ENCODE measurements around the gene MYO9B. TPM values are rescaled to one million over a fixed set of nuclear protein-coding genes. Genes with fewer than 3 reads are reported as not detected.

Gene MYO9B
- total RNA-seq, 1 donor from 2014 or later, result 69.4 TPM

- TF ChIP-seq, protein P1, sequence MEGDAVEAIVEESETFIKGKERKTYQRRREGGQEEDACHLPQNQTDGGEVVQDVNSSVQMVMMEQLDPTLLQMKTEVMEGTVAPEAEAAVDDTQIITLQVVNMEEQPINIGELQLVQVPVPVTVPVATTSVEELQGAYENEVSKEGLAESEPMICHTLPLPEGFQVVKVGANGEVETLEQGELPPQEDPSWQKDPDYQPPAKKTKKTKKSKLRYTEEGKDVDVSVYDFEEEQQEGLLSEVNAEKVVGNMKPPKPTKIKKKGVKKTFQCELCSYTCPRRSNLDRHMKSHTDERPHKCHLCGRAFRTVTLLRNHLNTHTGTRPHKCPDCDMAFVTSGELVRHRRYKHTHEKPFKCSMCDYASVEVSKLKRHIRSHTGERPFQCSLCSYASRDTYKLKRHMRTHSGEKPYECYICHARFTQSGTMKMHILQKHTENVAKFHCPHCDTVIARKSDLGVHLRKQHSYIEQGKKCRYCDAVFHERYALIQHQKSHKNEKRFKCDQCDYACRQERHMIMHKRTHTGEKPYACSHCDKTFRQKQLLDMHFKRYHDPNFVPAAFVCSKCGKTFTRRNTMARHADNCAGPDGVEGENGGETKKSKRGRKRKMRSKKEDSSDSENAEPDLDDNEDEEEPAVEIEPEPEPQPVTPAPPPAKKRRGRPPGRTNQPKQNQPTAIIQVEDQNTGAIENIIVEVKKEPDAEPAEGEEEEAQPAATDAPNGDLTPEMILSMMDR (IDR thresholded peaks at IDR 0.05; ENCODE audit: insufficient read depth, low read length, poor library complexity, severe bottlenecking), result no peak
- H3K27me3 ChIP-seq (ENCODE audit: control insufficient read depth, insufficient read depth, low read length), result no peaks in the 10 kb centered on the region
- no peak for DNase-seq (ENCODE audit: low read depth)
- no peak overlapping the region for H3K4me3 ChIP-seq (ENCODE audit: low read depth, low read length)
- peaks cover 8% of the 10 kb centered on the region for H3K36me3 ChIP-seq (ENCODE audit: control insufficient read depth, insufficient read depth, low read length)
Measured at GRCh38 chr19:17202713-17203112, 127.1 kb downstream of the MYO9B start.

DNA sequence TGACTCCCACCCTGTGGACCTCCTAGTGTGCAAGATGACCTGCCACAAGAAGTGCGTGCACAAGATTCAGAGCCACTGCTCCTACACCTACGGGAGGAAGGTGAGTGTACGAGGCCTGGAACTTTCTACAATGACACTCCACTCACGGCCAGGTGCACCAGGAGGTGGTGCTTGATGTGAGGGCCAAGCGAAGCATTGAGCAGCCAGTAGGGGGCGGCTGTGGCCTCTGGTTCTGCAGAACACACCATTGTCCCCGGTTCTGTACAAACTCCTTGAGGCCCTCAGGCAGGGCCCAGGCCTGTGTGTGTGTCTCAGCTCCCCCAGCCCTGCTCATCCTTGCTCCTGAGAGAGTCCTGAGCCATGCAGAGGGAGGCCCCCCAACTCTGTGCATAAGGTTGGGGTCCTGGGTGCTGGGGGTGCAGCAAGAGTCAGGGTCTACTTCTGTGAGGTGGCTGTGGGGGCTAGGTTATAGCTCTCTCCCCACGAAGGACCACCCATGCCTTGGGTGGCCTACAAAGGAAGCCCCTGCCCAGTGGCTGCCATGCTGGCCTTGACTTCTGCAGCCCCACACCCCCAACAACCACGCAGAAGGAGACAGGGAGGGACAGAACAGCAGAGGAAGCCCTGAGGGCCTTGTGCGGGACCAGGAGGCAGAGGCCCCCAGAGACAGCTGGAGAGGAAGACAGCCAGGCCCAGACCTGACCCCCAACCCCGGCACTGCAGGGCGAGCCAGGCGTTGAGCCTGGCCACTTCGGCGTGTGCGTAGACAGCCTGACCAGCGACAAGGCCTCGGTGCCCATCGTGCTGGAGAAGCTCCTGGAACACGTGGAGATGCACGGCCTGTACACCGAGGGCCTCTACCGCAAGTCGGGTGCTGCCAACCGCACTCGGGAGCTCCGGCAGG lies 129.9 kb downstream of the MYO9B start:
- Histone ChIP-seq H3K36me3 (ENCODE audit: control insufficient read depth, insufficient read depth, low read length) (peaks cover 3% of the 10 kb centered on the region), H3K27me3 (ENCODE audit: control insufficient read depth, insufficient read depth, low read length) (no peaks in the 10 kb centered on the region), H3K4me3 (ENCODE audit: low read depth, low read length) (no peak overlapping the region)
- DNase-seq (ENCODE audit: low read depth), result no peak
- TF ChIP-seq, protein P1 (IDR thresholded peaks at IDR 0.05; ENCODE audit: insufficient read depth, low read length, poor library complexity, severe bottlenecking), result peak; percentile 82

DNA sequence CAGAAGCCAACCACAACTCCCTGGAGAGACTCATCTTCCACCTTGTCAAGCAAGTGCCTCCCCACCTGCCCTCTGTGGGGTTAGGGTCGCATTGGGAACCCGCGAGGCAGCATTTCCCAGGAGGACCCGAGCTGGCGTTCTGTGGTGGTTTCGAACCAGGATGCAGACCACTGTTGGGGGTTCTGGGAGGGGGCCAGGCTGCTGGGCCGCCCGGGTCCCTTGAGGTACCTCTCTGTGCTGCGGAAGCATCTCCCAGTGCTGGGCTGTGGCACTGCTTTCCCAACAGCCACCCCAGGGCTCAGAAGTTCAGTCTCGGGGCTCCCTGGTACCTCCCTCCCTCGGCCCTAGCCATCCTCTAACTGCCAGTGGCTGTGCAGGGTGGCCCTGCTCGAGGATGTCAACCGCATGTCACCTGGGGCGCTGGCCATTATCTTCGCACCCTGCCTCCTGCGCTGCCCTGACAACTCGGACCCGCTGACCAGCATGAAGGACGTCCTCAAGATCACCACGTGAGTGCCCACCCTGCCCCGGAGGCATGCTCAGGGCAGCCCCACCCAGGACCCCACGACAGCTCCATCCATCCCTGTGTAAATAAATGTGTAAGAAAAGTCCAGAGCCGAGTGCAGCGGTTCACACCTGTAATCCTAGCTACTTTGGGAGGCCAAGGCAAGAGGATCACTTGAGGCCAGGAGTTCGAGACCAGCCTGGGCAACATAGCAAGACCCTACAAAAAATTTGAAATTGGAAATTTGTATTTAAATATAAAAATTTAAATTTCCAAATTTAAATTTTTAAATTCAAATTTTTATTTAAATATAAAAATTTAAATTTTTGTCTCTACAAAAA lies 131.4 kb downstream of the MYO9B start:
- no peak overlapping the region for H3K4me3 ChIP-seq (ENCODE audit: low read depth, low read length)
- no peak for DNase-seq (ENCODE audit: low read depth)
- H3K27me3 ChIP-seq (ENCODE audit: control insufficient read depth, insufficient read depth, low read length), result no peaks in the 10 kb centered on the region
- H3K36me3 ChIP-seq (ENCODE audit: control insufficient read depth, insufficient read depth, low read length), result peaks cover 2% of the 10 kb centered on the region
- TF ChIP-seq, protein P1 (IDR thresholded peaks at IDR 0.05; ENCODE audit: insufficient read depth, low read length, poor library complexity, severe bottlenecking), result no peak

DNA sequence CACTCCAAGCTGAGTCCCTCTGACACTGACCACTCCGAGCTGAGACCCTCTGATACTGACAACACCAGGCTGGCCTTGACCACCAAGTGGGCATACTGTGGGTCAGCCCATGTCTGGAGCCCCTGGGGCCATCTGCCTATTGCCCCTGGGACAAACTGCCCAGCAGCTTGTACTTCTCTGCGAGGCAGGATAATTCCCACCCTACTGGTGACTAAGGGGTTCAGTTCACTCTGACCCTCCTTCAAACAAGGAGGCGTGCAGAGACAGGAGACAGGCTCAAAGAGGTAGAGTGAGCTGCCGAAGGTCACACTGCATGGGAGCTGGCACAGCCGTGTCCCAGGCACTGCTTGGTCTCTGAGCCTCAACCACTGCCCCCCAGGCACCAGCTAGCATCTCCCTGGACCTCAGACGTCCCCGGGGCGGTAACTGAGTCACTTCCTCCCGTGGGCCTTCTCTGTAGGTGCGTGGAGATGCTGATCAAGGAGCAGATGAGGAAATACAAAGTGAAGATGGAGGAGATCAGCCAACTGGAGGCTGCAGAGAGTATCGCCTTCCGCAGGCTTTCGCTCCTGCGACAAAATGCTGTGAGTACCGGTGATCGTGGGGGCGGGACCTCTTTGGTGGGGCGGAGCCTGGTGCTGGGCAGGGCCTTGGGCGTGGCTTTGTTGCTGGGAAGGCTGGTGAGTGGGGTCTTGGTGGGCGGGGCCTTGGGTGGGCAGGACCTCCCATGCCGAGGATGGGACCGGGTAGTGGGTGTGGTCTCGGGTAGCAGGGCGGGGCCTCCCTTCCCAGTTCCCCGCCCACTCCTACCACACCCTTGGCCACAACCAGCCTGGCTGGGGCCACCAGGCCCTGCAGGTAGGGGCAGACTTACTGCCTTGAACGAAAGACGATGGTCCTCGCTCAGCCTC lies 133.8 kb downstream of the MYO9B start:
- Histone ChIP-seq H3K36me3 (ENCODE audit: control insufficient read depth, insufficient read depth, low read length) (peaks cover 3% of the 10 kb centered on the region), H3K4me3 (ENCODE audit: low read depth, low read length) (no peak overlapping the region), H3K27me3 (ENCODE audit: control insufficient read depth, insufficient read depth, low read length) (no peaks in the 10 kb centered on the region)
- DNase-seq (ENCODE audit: low read depth), result no peak
- TF ChIP-seq, protein P1 (IDR thresholded peaks at IDR 0.05; ENCODE audit: insufficient read depth, low read length, poor library complexity, severe bottlenecking), result no peak

DNA sequence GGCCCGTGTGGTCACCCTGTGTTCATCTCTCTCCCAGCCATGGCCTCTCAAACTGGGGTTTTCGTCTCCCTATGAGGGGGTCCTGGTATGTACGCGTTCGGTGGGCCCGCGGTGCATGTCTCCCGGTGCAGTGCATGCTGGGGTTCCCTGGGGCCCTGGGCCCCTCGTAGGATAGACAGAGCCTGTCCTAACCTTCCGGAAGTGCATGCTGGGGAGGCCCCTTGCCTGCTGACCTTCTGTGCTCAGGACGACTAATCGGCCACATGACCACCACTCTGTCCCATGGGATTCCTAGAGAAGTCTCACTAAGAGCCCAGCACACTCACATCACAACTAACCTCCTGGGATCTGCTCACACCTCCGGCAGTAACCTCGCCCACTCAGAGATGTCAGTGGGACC lies 134.7 kb downstream of the MYO9B start:
- Histone ChIP-seq H3K27me3 (ENCODE audit: control insufficient read depth, insufficient read depth, low read length) (no peaks in the 10 kb centered on the region), H3K4me3 (ENCODE audit: low read depth, low read length) (no peak overlapping the region), H3K36me3 (ENCODE audit: control insufficient read depth, insufficient read depth, low read length) (peaks cover 2% of the 10 kb centered on the region)
- TF ChIP-seq, protein P1 (IDR thresholded peaks at IDR 0.05; ENCODE audit: insufficient read depth, low read length, poor library complexity, severe bottlenecking), result no peak
- no peak for DNase-seq (ENCODE audit: low read depth)
